Measurements from ENCODE around the gene PAPPA.

Gene PAPPA, protein sequence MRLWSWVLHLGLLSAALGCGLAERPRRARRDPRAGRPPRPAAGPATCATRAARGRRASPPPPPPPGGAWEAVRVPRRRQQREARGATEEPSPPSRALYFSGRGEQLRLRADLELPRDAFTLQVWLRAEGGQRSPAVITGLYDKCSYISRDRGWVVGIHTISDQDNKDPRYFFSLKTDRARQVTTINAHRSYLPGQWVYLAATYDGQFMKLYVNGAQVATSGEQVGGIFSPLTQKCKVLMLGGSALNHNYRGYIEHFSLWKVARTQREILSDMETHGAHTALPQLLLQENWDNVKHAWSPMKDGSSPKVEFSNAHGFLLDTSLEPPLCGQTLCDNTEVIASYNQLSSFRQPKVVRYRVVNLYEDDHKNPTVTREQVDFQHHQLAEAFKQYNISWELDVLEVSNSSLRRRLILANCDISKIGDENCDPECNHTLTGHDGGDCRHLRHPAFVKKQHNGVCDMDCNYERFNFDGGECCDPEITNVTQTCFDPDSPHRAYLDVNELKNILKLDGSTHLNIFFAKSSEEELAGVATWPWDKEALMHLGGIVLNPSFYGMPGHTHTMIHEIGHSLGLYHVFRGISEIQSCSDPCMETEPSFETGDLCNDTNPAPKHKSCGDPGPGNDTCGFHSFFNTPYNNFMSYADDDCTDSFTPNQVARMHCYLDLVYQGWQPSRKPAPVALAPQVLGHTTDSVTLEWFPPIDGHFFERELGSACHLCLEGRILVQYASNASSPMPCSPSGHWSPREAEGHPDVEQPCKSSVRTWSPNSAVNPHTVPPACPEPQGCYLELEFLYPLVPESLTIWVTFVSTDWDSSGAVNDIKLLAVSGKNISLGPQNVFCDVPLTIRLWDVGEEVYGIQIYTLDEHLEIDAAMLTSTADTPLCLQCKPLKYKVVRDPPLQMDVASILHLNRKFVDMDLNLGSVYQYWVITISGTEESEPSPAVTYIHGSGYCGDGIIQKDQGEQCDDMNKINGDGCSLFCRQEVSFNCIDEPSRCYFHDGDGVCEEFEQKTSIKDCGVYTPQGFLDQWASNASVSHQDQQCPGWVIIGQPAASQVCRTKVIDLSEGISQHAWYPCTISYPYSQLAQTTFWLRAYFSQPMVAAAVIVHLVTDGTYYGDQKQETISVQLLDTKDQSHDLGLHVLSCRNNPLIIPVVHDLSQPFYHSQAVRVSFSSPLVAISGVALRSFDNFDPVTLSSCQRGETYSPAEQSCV (N-terminal part only)

DNA sequence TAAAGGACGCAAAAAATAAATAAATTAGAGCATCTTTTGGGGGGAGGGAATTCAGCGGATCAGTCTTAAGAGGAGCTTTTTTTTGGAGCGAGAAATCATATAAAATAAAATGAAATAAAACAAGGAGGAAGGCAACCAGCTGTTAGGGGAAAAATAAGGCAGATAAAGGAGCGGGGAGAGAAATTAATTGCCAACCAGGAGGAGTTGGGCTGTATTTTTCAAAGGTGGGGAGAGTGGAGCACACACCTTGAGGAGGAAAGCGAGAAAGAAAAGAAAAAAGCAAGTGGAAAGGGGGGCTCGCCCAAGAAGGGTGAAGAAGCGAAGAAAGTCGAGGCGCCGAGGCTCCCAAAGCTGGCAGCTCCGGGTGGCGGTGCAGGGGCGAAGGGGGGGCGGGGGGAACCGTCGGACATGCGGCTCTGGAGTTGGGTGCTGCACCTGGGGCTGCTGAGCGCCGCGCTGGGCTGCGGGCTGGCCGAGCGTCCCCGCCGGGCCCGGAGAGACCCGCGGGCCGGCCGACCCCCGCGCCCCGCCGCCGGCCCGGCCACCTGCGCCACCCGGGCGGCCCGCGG, at the start of gene PAPPA:
Gene PAPPA, plus strand, starts transcription at position 27 of the 569 bp plus-strand sequence. Its CDS starts 382 bp downstream, at position 409.
- no peak for DNase-seq (ENCODE audit: low read depth, low spot score)

DNA sequence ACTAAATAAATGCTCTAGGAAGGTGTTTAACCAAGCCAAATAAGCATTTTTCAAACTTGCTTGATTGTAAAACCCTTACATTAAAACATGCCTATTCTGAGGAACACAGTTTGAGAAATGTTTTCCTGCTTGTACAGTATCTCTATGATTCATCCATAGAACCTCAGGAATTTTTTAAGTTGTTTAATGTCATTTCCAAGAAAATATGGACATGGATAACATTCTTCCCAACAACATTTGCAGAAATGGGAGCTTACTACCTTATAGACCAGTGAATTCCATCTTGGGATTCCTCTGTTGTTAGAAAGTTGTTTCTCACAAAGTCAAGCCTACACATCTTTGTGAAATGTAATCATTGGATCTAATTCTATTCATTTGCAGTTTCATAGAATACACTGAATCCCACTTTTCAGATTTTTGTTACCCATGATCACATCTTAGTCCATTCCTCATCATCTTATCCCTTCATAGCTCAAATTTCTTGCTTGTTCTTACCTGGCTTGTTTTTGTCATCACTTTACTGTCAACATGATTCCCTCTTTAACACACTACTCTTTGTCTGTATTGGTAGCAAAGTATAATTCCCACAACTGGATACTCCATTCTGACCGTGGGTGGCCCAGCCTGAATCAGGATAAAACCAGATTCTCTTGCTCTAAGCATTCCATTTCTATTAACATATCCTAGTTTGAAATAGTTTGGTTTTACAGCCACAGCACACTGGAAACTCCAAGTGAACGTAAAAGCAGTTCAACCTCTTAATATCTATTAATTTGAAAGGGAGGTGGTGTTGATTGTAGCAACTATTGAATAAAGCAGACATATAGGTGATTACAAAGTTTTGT, 49.4 kb upstream of the PAPPA start:
- DNase-seq (ENCODE audit: low read depth, low spot score): no peak

GRCh38 chr9:116112236-116112635, 41.4 kb upstream of the PAPPA start:
- no peak for DNase-seq (ENCODE audit: low read depth, low spot score)

- DNase-seq (ENCODE audit: low read depth, low spot score): no peak
Measured at GRCh38 chr9:116115761-116116353, 37.7 kb upstream of the PAPPA start.

DNA sequence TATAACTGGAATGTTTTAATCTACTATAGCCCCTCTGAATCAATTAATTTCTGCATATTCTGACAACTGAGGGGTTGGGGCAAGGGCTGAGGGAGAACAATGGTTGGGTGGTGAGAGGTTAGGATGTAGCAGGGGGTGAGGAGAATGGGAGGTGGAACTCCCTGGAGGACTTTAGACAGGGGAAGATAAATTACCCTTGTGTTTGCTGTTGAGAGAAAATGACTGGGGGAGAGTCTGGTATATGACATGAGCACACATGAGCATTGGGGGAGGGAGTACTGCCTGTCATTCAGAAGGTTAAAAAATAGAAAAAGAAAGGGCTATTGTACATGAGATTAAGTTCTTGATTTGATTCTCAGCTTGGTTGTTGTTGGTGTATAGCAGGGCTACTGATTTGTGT, 37.2 kb upstream of the PAPPA start:
- no peak for DNase-seq (ENCODE audit: low read depth, low spot score)

GRCh38 chr9:116123171-116123570, 30.4 kb upstream of the PAPPA start:
- DNase-seq (ENCODE audit: low read depth, low spot score): no peak

GRCh38 chr9:116124472-116125040, 29.0 kb upstream of the PAPPA start:
- DNase-seq (ENCODE audit: low read depth, low spot score): no peak

- no peak for DNase-seq (ENCODE audit: low read depth, low spot score)
Measured at GRCh38 chr9:116133163-116133562, 20.4 kb upstream of the PAPPA start.

DNA sequence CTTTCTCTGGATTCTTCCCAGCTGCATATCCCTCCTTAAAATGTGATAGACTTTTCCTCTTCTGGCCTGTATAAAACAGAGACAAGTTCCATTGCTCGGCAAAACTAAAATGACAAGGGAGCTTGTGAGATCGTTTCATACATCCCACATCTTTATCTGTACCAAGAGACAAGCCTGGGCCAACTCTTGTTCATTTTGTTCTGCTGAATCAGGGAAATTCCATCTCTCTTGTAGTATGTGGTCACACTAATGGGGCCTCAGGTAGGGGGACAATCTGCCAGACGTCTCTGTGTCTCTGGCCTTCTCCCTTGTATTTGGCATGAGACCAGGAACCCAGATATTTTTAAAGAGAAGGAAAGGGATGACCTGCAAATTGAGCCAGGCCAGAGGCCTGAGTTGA, 18.6 kb upstream of the PAPPA start:
- no peak for DNase-seq (ENCODE audit: low read depth, low spot score)

- no peak for DNase-seq (ENCODE audit: low read depth, low spot score)
Measured at GRCh38 chr9:116137010-116137409, 16.6 kb upstream of the PAPPA start.

GRCh38 chr9:116137581-116137980, 16.0 kb upstream of the PAPPA start:
- no peak for DNase-seq (ENCODE audit: low read depth, low spot score)

- no peak for DNase-seq (ENCODE audit: low read depth, low spot score)
Measured at GRCh38 chr9:116141864-116142561, 11.6 kb upstream of the PAPPA start.

GRCh38 chr9:116142706-116143492, 10.7 kb upstream of the PAPPA start:
- DNase-seq (ENCODE audit: low read depth, low spot score): no peak

GRCh38 chr9:116144038-116144437, 9.6 kb upstream of the PAPPA start:
- no peak for DNase-seq (ENCODE audit: low read depth, low spot score)

DNA sequence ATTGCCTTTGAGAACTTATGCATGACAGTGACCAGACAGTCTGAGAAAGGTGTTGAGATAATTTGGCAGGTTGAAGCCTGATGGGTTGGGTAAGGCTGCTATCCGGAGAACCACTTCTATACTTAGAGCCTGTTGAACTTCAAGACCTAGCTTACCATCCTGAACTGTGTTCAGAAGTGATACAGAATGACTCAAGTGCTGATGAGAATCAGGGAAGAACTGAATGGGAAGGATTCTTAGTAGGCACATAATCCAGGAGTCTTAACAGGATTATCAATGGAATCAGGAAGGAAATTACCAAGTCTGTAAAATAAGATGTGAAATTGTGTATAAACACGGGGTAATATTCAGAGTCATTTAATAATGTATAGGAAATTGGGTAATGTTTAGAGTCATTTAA, 9.0 kb upstream of the PAPPA start:
- DNase-seq (ENCODE audit: low read depth, low spot score): no peak

DNA sequence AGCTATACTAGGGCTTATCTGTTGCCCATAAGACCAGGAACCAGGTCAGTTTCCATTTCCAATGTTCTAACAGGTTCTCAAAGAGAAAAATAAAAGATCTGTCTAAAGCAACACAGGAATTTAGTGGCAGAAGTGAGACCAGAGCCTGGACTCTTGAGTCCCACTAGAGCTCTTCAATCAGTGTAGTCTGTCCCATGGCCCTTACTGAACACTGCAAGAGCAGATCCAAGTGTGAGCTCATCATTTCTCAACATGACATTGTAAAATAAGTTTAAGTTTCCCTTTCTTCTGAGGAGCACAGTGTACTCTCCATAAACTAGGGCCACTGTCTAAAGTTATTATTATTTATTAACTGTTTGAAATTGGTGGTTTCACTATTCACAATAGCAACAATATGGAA, 8.6 kb upstream of the PAPPA start:
- no peak for DNase-seq (ENCODE audit: low read depth, low spot score)

- no peak for DNase-seq (ENCODE audit: low read depth, low spot score)
Measured at GRCh38 chr9:116147821-116148220, 5.8 kb upstream of the PAPPA start.

GRCh38 chr9:116149844-116150243, 3.7 kb upstream of the PAPPA start:
- no peak for DNase-seq (ENCODE audit: low read depth, low spot score)

- no peak for DNase-seq (ENCODE audit: low read depth, low spot score)
Measured at GRCh38 chr9:116151199-116151598, 2.4 kb upstream of the PAPPA start.
